K562 (cell line): ENCODE data around the gene SCTR. TPM values are rescaled to one million over a fixed set of nuclear protein-coding genes. Genes with fewer than 3 reads are reported as not detected.

Source experiments
- ATAC-seq: fragments of 200-7000 bp; cut with Tn5 transposase; 3 replicates; pipeline ENCODE4 v1.9.1; 2020; ENCODE audit warnings: moderate library complexity
- BruUV-seq: library from RNA; stranded (reverse); fragments of 400-500 nt; replicated peaks from 2 replicates; lab custom pipeline; 2021; lab: Mats Ljungman, UMichigan
- CTCF ChIA-PET: fragments of 300-600 bp; formaldehyde crosslinking; extraction: SDS; loops from one replicate; lab custom pipeline; 2021; ENCODE audit warnings: low intra/inter-chr PET ratio; lab: Yijun Ruan, JAX
- POLR2A ChIA-PET: fragments of 300-600, 350-650 bp; sonication (Branson Sonifier 250); formaldehyde crosslinking; extraction: SDS; loops from one replicate; lab custom pipeline; 2021; ENCODE audit warnings: antibody characterized with exemption, inconsistent platforms; lab: Yijun Ruan, JAX
- DNase-seq, 4 experiments: peaks; one replicate each; pipeline versions ENCODE4 v3.0.0 to v3.0.0-alpha.2; 2011 to 2018; ENCODE audit warnings: low spot score in 3 of 4, mixed read lengths in 3 of 4; ENCODE audit errors: extremely low read depth in 1 of 4
- FAIRE-seq: peaks from 2 replicates; lab custom pipeline; 2011; peaks lifted over from hg19 to GRCh38; lab: Jason Lieb, UNC
- H2AFZ ChIP-seq: 2 replicates; pipeline ENCODE4 v1.6.0; 2011; ENCODE audit warnings: low read depth, low read length, control low read depth, inconsistent platforms
- H3K27ac ChIP-seq: fragments of 200-600 bp; 3 replicates; pipeline ENCODE4 v1.8.0; 2011; ENCODE audit warnings: low read depth, mild to moderate bottlenecking, control low read depth, inconsistent platforms, low read length, moderate library complexity, mixed read lengths; ENCODE audit errors: extremely low read depth
- H3K27me3 ChIP-seq, 2 experiments: fragments of 300-600 bp in 1 of 2; 2 replicates in 1 of 2; 3 replicates in 1 of 2; pipeline versions ENCODE4 v1.6.0 to v1.8.0; 2011; ENCODE audit warnings: inconsistent platforms in 2 of 2, low read length in 2 of 2, mild to moderate bottlenecking in 1 of 2, mixed read lengths in 1 of 2, moderate library complexity in 1 of 2; ENCODE audit not compliant: control insufficient read depth in 2 of 2, insufficient read depth in 2 of 2
- H3K36me3 ChIP-seq: fragments of 300-600 bp; 3 replicates; pipeline ENCODE4 v1.8.0; 2011; ENCODE audit warnings: mild to moderate bottlenecking, low read length, inconsistent platforms; ENCODE audit not compliant: control insufficient read depth, insufficient read depth
- H3K4me1 ChIP-seq, 2 experiments: fragments of 200-600 bp in 1 of 2; replicated peaks in 1 of 2; 2 replicates in 1 of 2; 3 replicates in 1 of 2; pipeline versions ENCODE4 v1.5.1 to v1.8.0; 2011; ENCODE audit warnings: inconsistent platforms in 2 of 2, low read length in 2 of 2, mild to moderate bottlenecking in 1 of 2, mixed read lengths in 1 of 2, moderate library complexity in 1 of 2; ENCODE audit not compliant: control insufficient read depth in 2 of 2, insufficient read depth in 2 of 2
- H3K4me2 ChIP-seq: 2 replicates; pipeline ENCODE4 v1.6.1; 2011; ENCODE audit warnings: low read length, control low read depth, inconsistent platforms, mixed read lengths; ENCODE audit not compliant: insufficient read depth
- H3K4me3 ChIP-seq: fragments of 200-600 bp; sonication (generic), shearing (Covaris generic); 2 replicates; pipeline ENCODE4 v1.5.1; 2016; ENCODE audit warnings: control low read depth, inconsistent platforms
- H3K79me2 ChIP-seq: fragments of 200-600 bp; 3 replicates; pipeline ENCODE4 v1.8.0; 2011; ENCODE audit warnings: low read length, inconsistent platforms; ENCODE audit not compliant: control insufficient read depth, insufficient read depth
- H3K9ac ChIP-seq, 2 experiments: 2 replicates each; pipeline versions ENCODE4 v1.6.0 to v1.6.1; 2011; ENCODE audit warnings: low read depth in 2 of 2, low read length in 2 of 2, control low read depth in 1 of 2, inconsistent platforms in 1 of 2, mild to moderate bottlenecking in 1 of 2, mixed read lengths in 1 of 2; ENCODE audit not compliant: insufficient read depth in 1 of 2
- H3K9me1 ChIP-seq: one replicate; pipeline ENCODE4 v1.6.0; 2011; ENCODE audit warnings: inconsistent platforms, mild to moderate bottlenecking, low read length, moderate library complexity; ENCODE audit not compliant: control insufficient read depth, insufficient read depth
- H3K9me3 ChIP-seq: replicated peaks from 2 replicates; pipeline ENCODE4 v1.5.1; 2011; ENCODE audit warnings: low read depth, low read length, inconsistent platforms; ENCODE audit not compliant: control insufficient read depth, insufficient read depth
- H4K20me1 ChIP-seq: replicated peaks from 2 replicates; pipeline ENCODE4 v1.6.1; 2011; ENCODE audit warnings: low read length, inconsistent platforms, mixed read lengths; ENCODE audit not compliant: control insufficient read depth, insufficient read depth
- RBM25 ChIP-seq: fragments of 200-400 bp; formaldehyde crosslinking; IDR thresholded peaks from 2 replicates; pipeline ENCODE4 v1.6.1; 2018; ENCODE audit warnings: low read length, low read depth, moderate library complexity; ENCODE audit not compliant: severe bottlenecking
- ZBTB40 ChIP-seq, 2 experiments: fragments of 450-650 bp in 1 of 2; sonication (generic) in 1 of 2; formaldehyde crosslinking in 1 of 2; IDR thresholded peaks; 2 replicates each; pipeline versions ENCODE4 v1.7.1 to v1.9.0; 2016 to 2022; ENCODE audit warnings: inconsistent platforms in 1 of 2, mild to moderate bottlenecking in 1 of 2, missing genetic modification reagents in 1 of 2
- ZNF146 ChIP-seq: IDR thresholded peaks from one replicate; pipeline ENCODE4 v1.6.1; 2018; ENCODE audit warnings: missing compliant biosample characterization; ENCODE audit not compliant: unreplicated experiment
- in situ Hi-C: fragments of 300-500 bp; cut with MboI; formaldehyde crosslinking; loops from 4 replicates; pipeline ENCODE4 v1.15.0; 2018; ENCODE audit warnings: inconsistent platforms, mixed read lengths
- intact Hi-C: fragments of 100-400 bp; cut with micrococcal nuclease; formaldehyde crosslinking; loops from 2 replicates; pipeline ENCODE4 v1.14.2; 2022
- polyA plus RNA-seq, 8 experiments: library from polyadenylated mRNA; depleted of rRNA in 4 of 8; stranded (reverse) in 5 of 8; unstranded in 3 of 8; fragments of >200 nt; fragmentation: Nextera tagmentation in 2 of 8; fragmentation: Illumina TruSeq in 1 of 8; extraction: Ambion mirVana in 2 of 8; extraction: Trizol in 1 of 8; gene quantifications; 2 replicates each; pipeline versions ENCODE4 v1.2.1 to v1.2.3, GENCODE V29; 2011 to 2014; ENCODE audit warnings: inconsistent platforms in 1 of 8, missing spikeins in 1 of 8
- total RNA-seq, 7 experiments: library from RNA; depleted of rRNA in 6 of 7; stranded (reverse); fragments of >200 nt in 6 of 7; fragmentation: Illumina TruSeq in 2 of 7; extraction: Trizol in 2 of 7; gene quantifications; 2 replicates each; pipeline versions ENCODE4 v1.2.1 to v1.2.3, GENCODE V29; 2011 to 2021; ENCODE audit warnings: low replicate concordance in 1 of 7

The SCTR gene
- total and polyA plus RNA-seq, 9 of the 15 experiments (the other 6 are each of a cell fraction or from before 2014, with no cell fraction given) = not detected

GRCh38 chr2:119567292-119567691 lies 43.0 kb upstream of the SCTR start:
- ChIA-PET CTCF (no interaction called here), POLR2A (no interaction called here)
- Histone ChIP-seq H2AFZ (no peak overlapping the region), H3K9ac (no peak overlapping the region), H3K9me1 (no peaks in the 10 kb centered on the region), H3K79me2 (no peaks in the 10 kb centered on the region), H3K27me3 (no peaks in the 10 kb centered on the region), H4K20me1 (no peaks in the 10 kb centered on the region), H3K4me1 (no peaks in the 10 kb centered on the region), H3K36me3 (no peaks in the 10 kb centered on the region), H3K4me3 (no peak overlapping the region), H3K27ac (no peak overlapping the region), H3K9me3 (no peaks in the 10 kb centered on the region), H3K4me2 (no peak overlapping the region)
- BruUV-seq = no TSS peak
- in situ Hi-C loops = no loop called here
- DNase-seq (no peak), ATAC-seq (no peak), FAIRE-seq (no peak)
- TF ChIP-seq RBM25 (peak; percentile 21), ZNF146 (CRISPR knock-in tag) (peak; percentile 73), ZBTB40 (IDR thresholded peaks at IDR 0.05) (no peak), ZBTB40 (CRISPR knock-in tag; IDR thresholded peaks at IDR 0.05) (no peak)
- intact Hi-C loops = no loop called here
